ENCODE results near the gene SSH2. TPM values are rescaled to one million over a fixed set of nuclear protein-coding genes. Genes with fewer than 3 reads are reported as not detected.
A peak's percentile ranks its signal among the peaks of the same experiment; 100 is the strongest.

The SSH2 gene
- polyA plus RNA-seq, 1 of the 3 experiments (the other 2 are of a cell fraction), result 8.8 TPM

GRCh38 chr17:29640981-29641642 lies 288.9 kb downstream of the SSH2 start:
- 90% methylated on average over 7 of the region's 7 CpGs for WGBS (ENCODE audit: low lambda C conversion rate)
- H3K4me2 ChIP-seq, result 0 out of 2 replicates have a peak overlapping the region, but pooled peaks have one; percentile 26

More at GRCh38 chr17:29640981-29641642, 288.9 kb downstream of the SSH2 start:
- POLR2A ChIA-PET, result no interaction called here
- no peaks in the 10 kb centered on the region for H4K20me1 ChIP-seq (ENCODE audit: insufficient read depth)
- DNase-seq, result no peak
- no peak overlapping the region for H3K4me3 ChIP-seq (ENCODE audit: low read depth in 2 of 2, low read length in 1 of 2)
- H3K36me3 ChIP-seq (replicated peaks in 1 of 2; ENCODE audit: control insufficient read depth in 1 of 2, insufficient read depth in 2 of 2, low read length in 1 of 2), result peaks cover 5% of the 10 kb centered on the region in 2 experiments
- H3K27ac ChIP-seq (ENCODE audit: low read depth in 2 of 2, low read length in 1 of 2), result peak overlapping the region; percentile 52 to 89
- CTCF ChIA-PET, result interaction anchor here (1.5 to 3.6 kb wide), 6 partner anchors 14 to 289 kb away, joined by 3 to 42 read pairs (median 7); partner anchors contain the start of gene SSH2
- no peaks in the 10 kb centered on the region for H3K9me3 ChIP-seq
- H3K9me2 ChIP-seq, result no peaks in the 10 kb centered on the region
- H3K79me2 ChIP-seq (ENCODE audit: insufficient read depth), result 0 out of 2 replicates have a peak, but pooled peaks cover 6% of the 10 kb centered on the region
- peaks cover 30% of the 10 kb centered on the region for H3F3A ChIP-seq (replicated peaks; ENCODE audit: insufficient read depth)
- no peak overlapping the region; the same call in 1 of the 2 replicates for H3K9ac ChIP-seq
- TF ChIP-seq TCF12 (IDR thresholded peaks at IDR 0.05) (no peak), EZH2phosphoT487 (IDR thresholded peaks at IDR 0.05; ENCODE audit: borderline replicate concordance, low read depth) (no peak), TAF1 (IDR thresholded peaks at IDR 0.05; ENCODE audit: borderline replicate concordance, low read depth, low read length) (no peak), TEAD4 (IDR thresholded peaks at IDR 0.05; ENCODE audit: borderline replicate concordance, insufficient read depth) (no peak), FOXM1 (IDR thresholded peaks at IDR 0.05; ENCODE audit: low read depth) (no peak), FOSL2 (IDR thresholded peaks at IDR 0.05; ENCODE audit: borderline replicate concordance, low read depth) (no peak), ELF1 (IDR thresholded peaks at IDR 0.05) (no peak), ZBTB33 (IDR thresholded peaks at IDR 0.05; ENCODE audit: borderline replicate concordance, low read depth) (no peak), REST (IDR thresholded peaks at IDR 0.05; ENCODE audit: low read depth, low read length) (no peak), RFX5 (IDR thresholded peaks at IDR 0.05; ENCODE audit: low read length) (no peak), GATA2 (CRISPR knock-in tag; IDR thresholded peaks at IDR 0.05) (no peak)
- H3K27me3 ChIP-seq (ENCODE audit: insufficient read depth), result no peaks in the 10 kb centered on the region
- H3K4me1 ChIP-seq (ENCODE audit: control insufficient read depth in 1 of 2, insufficient read depth in 2 of 2, low read depth in 1 of 2, low read length in 1 of 2), result peaks cover 60% of the 10 kb centered on the region in 2 experiments; a peak in 3 of 4 replicates
- H2AFZ ChIP-seq (ENCODE audit: low read depth), result no peak overlapping the region

Data from SK-N-SH (cell line).